H1 (cell line): Measurements from ENCODE around the gene SF3A2. TPM values are rescaled to one million over a fixed set of nuclear protein-coding genes. Genes with fewer than 3 reads are reported as not detected.

Experiments
- CTCF ChIA-PET: fragments of 300-600 bp; sonication (Branson Sonifier 250); formaldehyde crosslinking; loops from one replicate; lab custom pipeline; 2021; ENCODE audit not compliant: partially characterized antibody; lab: Charles Lee
- POLR2A ChIA-PET: fragments of 300-600 bp; sonication (Branson Sonifier 250); formaldehyde crosslinking; loops from one replicate; lab custom pipeline; 2021; ENCODE audit warnings: inconsistent platforms; ENCODE audit not compliant: partially characterized antibody; lab: Charles Lee
- DNase-seq, 2 experiments: peaks; one replicate each; pipeline versions ENCODE4 v3.0.0 to v3.0.0-alpha.2; 2010 to 2022; ENCODE audit warnings: low spot score in 2 of 2, low read depth in 1 of 2, mixed read lengths in 1 of 2
- FAIRE-seq: peaks from 2 replicates; lab custom pipeline; 2011; peaks lifted over from hg19 to GRCh38; lab: Jason Lieb, UNC
- H2AFZ ChIP-seq: 2 replicates; pipeline ENCODE4 v1.8.1; 2012; ENCODE audit warnings: low read length, inconsistent platforms
- H2AK5ac ChIP-seq: 2 replicates; pipeline ENCODE4 v1.6.1; 2013; ENCODE audit warnings: low read depth, low read length
- H2BK120ac ChIP-seq: replicated peaks from 2 replicates; pipeline ENCODE3; 2013; ENCODE audit warnings: low read depth, low read length, inconsistent platforms
- H2BK12ac ChIP-seq: 2 replicates; pipeline ENCODE4 v1.6.1; 2013; ENCODE audit warnings: low read depth, low read length
- H2BK15ac ChIP-seq: 2 replicates; pipeline ENCODE4 v1.6.1; 2013; ENCODE audit warnings: low read length
- H2BK20ac ChIP-seq: 2 replicates; pipeline ENCODE4 v1.6.1; 2013; ENCODE audit warnings: low read length
- H2BK5ac ChIP-seq: 2 replicates; pipeline ENCODE4 v1.6.1; 2013; ENCODE audit warnings: low read depth, low read length
- H3K14ac ChIP-seq: 2 replicates; pipeline ENCODE4 v1.6.1; 2013; ENCODE audit warnings: inconsistent platforms; ENCODE audit not compliant: insufficient read length
- H3K18ac ChIP-seq: 2 replicates; pipeline ENCODE4 v1.6.1; 2013; ENCODE audit warnings: low read length; ENCODE audit errors: extremely low read depth
- H3K23ac ChIP-seq: 2 replicates; pipeline ENCODE4 v1.6.1; 2013; ENCODE audit warnings: inconsistent platforms; ENCODE audit not compliant: insufficient read length
- H3K23me2 ChIP-seq: 2 replicates; pipeline ENCODE4 v1.6.1; 2013; ENCODE audit warnings: low read depth, low read length
- H3K27ac ChIP-seq: 2 replicates; pipeline ENCODE4 v1.6.1; 2011; ENCODE audit warnings: low read depth, low read length, inconsistent platforms
- H3K27me3 ChIP-seq, 4 experiments: replicated peaks in 1 of 4; 1 replicate in 1 of 4; 2 replicates in 3 of 4; pipeline versions ENCODE4 v1.6.1 to v1.8.1; 2011 to 2013; ENCODE audit warnings: low read length in 3 of 4, mild to moderate bottlenecking in 3 of 4, inconsistent platforms in 2 of 4, mixed read lengths in 2 of 4, moderate library complexity in 1 of 4; ENCODE audit not compliant: control insufficient read depth in 3 of 4, insufficient read depth in 3 of 4; ENCODE audit errors: extremely low read depth in 1 of 4
- H3K36me3 ChIP-seq, 4 experiments: 2 replicates each; pipeline versions ENCODE4 v1.6.1 to v1.8.1; 2011 to 2013; ENCODE audit warnings: mild to moderate bottlenecking in 4 of 4, low read length in 3 of 4, moderate library complexity in 2 of 4, control low read depth in 1 of 4, inconsistent platforms in 1 of 4; ENCODE audit not compliant: insufficient read depth in 4 of 4, control insufficient read depth in 2 of 4
- H3K4ac ChIP-seq: replicated peaks from 2 replicates; pipeline ENCODE3; 2013; ENCODE audit warnings: low read length, low read depth, mixed read lengths, inconsistent platforms; ENCODE audit not compliant: insufficient read length
- H3K4me1 ChIP-seq, 4 experiments: replicated peaks in 1 of 4; 1 replicate in 1 of 4; 2 replicates in 3 of 4; pipeline versions ENCODE4 v1.6.1 to v1.8.1; 2011 to 2013; ENCODE audit warnings: low read length in 3 of 4, inconsistent platforms in 2 of 4, mixed read lengths in 1 of 4; ENCODE audit not compliant: insufficient read depth in 4 of 4, control insufficient read depth in 3 of 4
- H3K4me2 ChIP-seq, 2 experiments: 2 replicates each; pipeline versions ENCODE4 v1.6.1 to v1.8.1; 2011 to 2013; ENCODE audit warnings: low read depth in 2 of 2, low read length in 2 of 2, control low read depth in 1 of 2, inconsistent platforms in 1 of 2, mild to moderate bottlenecking in 1 of 2; ENCODE audit not compliant: insufficient read depth in 1 of 2
- H3K4me3 ChIP-seq, 4 experiments: fragments of 200-600, 300-600 bp in 1 of 4; sonication (generic), shearing (Covaris generic), sonication (Bioruptor Twin) in 1 of 4; 2 replicates each; pipeline versions ENCODE4 v1.5.1 to v1.8.1; 2011 to 2016; ENCODE audit warnings: low read length in 4 of 4, low read depth in 3 of 4, control low read depth in 2 of 4, inconsistent platforms in 2 of 4, mild to moderate bottlenecking in 2 of 4, mixed read lengths in 1 of 4, moderate library complexity in 1 of 4; ENCODE audit not compliant: insufficient read depth in 2 of 4; ENCODE audit errors: extremely low read depth in 1 of 4
- H3K56ac ChIP-seq: replicated peaks from 2 replicates; pipeline ENCODE3; 2013; ENCODE audit warnings: low read depth, mild to moderate bottlenecking, mixed read lengths, low read length, inconsistent platforms; ENCODE audit not compliant: insufficient read length
- H3K79me1 ChIP-seq: 2 replicates; pipeline ENCODE4 v1.6.1; 2013; ENCODE audit warnings: low read depth, low read length, control low read depth
- H3K79me2 ChIP-seq, 2 experiments: 2 replicates each; pipeline versions ENCODE4 v1.6.1 to v1.8.1; 2012 to 2013; ENCODE audit warnings: low read length in 2 of 2, mild to moderate bottlenecking in 2 of 2, inconsistent platforms in 1 of 2; ENCODE audit not compliant: insufficient read depth in 2 of 2, control insufficient read depth in 1 of 2
- H3K9ac ChIP-seq, 4 experiments: replicated peaks in 1 of 4; 1 replicate in 1 of 4; 2 replicates in 3 of 4; pipeline versions ENCODE4 v1.6.1 to v1.8.1; 2011 to 2013; ENCODE audit warnings: low read depth in 3 of 4, low read length in 3 of 4, control low read depth in 2 of 4, mild to moderate bottlenecking in 2 of 4, moderate library complexity in 2 of 4, inconsistent platforms in 1 of 4; ENCODE audit errors: extremely low read depth in 1 of 4
- H3K9me3 ChIP-seq, 2 experiments: 2 replicates each; pipeline versions ENCODE4 v1.6.1 to v1.8.1; 2012 to 2013; ENCODE audit warnings: mild to moderate bottlenecking in 2 of 2, moderate library complexity in 2 of 2, control low read depth in 1 of 2, inconsistent platforms in 1 of 2, low read depth in 1 of 2, low read length in 1 of 2, mixed read lengths in 1 of 2; ENCODE audit not compliant: insufficient read depth in 2 of 2
- H4K20me1 ChIP-seq, 2 experiments: replicated peaks in 1 of 2; 2 replicates each; pipeline versions ENCODE3 to v1.8.1; 2011 to 2013; ENCODE audit warnings: inconsistent platforms in 2 of 2, low read length in 2 of 2, mild to moderate bottlenecking in 1 of 2; ENCODE audit not compliant: insufficient read depth in 2 of 2, control insufficient read depth in 1 of 2
- H4K5ac ChIP-seq: 2 replicates; pipeline ENCODE4 v1.6.1; 2013; ENCODE audit warnings: low read length, low read depth, mixed read lengths, inconsistent platforms; ENCODE audit not compliant: insufficient read length
- H4K8ac ChIP-seq: 2 replicates; pipeline ENCODE4 v1.8.0; 2013; ENCODE audit warnings: mild to moderate bottlenecking, moderate library complexity, low read length, inconsistent platforms; ENCODE audit not compliant: insufficient read depth; ENCODE audit errors: extremely low read depth
- H4K91ac ChIP-seq: replicated peaks from 2 replicates; pipeline ENCODE3; 2013; ENCODE audit warnings: low read length, mixed read lengths, inconsistent platforms; ENCODE audit not compliant: insufficient read length
- ASH2L ChIP-seq: fragments of 200-600, 300-600 bp; sonication (generic); IDR thresholded peaks from one replicate; pipeline ENCODE4 v1.7.1; 2017; ENCODE audit warnings: low read length
- CBX8 ChIP-seq: fragments of 300-800, 300-1000 bp; sonication (generic); IDR thresholded peaks from 2 replicates; pipeline ENCODE4 v1.7.1; 2016; ENCODE audit warnings: low read depth, low read length, borderline replicate concordance
- CEBPB ChIP-seq: IDR thresholded peaks from 2 replicates; pipeline ENCODE4 v1.6.1; 2012; ENCODE audit warnings: low read depth, low read length
- CHD2 ChIP-seq: IDR thresholded peaks from 2 replicates; pipeline ENCODE4 v1.6.1; 2012; ENCODE audit warnings: low read length, improper control_type of control experiment
- CTBP2 ChIP-seq: IDR thresholded peaks from 2 replicates; pipeline ENCODE4 v1.7.0; 2011; ENCODE audit warnings: borderline replicate concordance, mild to moderate bottlenecking, moderate library complexity, mixed read lengths, low read length; ENCODE audit not compliant: insufficient read depth, insufficient read length
- EZH2 ChIP-seq: fragments of 200-600 bp; sonication (generic); IDR thresholded peaks from 2 replicates; pipeline ENCODE4 v1.7.1; 2012; ENCODE audit warnings: low read depth, mild to moderate bottlenecking, moderate library complexity, low read length, inconsistent platforms; ENCODE audit not compliant: severe bottlenecking
- GTF2F1 ChIP-seq: IDR thresholded peaks from 2 replicates; pipeline ENCODE4 v1.6.1; 2012; ENCODE audit warnings: low read depth, low read length, improper control_type of control experiment, borderline replicate concordance
- JUND ChIP-seq: IDR thresholded peaks from 2 replicates; pipeline ENCODE4 v1.6.1; 2011; ENCODE audit warnings: mild to moderate bottlenecking, improper control_type of control experiment, low read length
- RBBP5 ChIP-seq: IDR thresholded peaks from 2 replicates; pipeline ENCODE4 v1.7.1; 2012; ENCODE audit warnings: low read depth, mild to moderate bottlenecking, inconsistent platforms, low read length, moderate library complexity, borderline replicate concordance
- SIRT6 ChIP-seq: IDR thresholded peaks from one replicate; pipeline ENCODE4 v1.7.1; 2012; ENCODE audit warnings: low read length, inconsistent platforms
- ZNF274 ChIP-seq: IDR thresholded peaks from 2 replicates; pipeline ENCODE4 v1.7.0; 2012; ENCODE audit warnings: low read length, borderline replicate concordance; ENCODE audit errors: extremely low read depth
- WGBS, 2 experiments: shearing (Covaris generic) in 1 of 2; methylation state at CpG; one replicate each; pipeline versions ENCODE4 v1.1.6 to v1.1.7; 2013 to 2015; ENCODE audit warnings: low lambda C conversion rate in 2 of 2, mixed read lengths in 2 of 2, inconsistent platforms in 1 of 2, low coverage in 1 of 2, missing lambda C conversion rate in 1 of 2; ENCODE audit not compliant: insufficient replicate concordance in 2 of 2, insufficient coverage in 1 of 2, insufficient read length in 1 of 2; ENCODE audit errors: extremely low coverage in 1 of 2, missing lambda C conversion rate in 1 of 2; 5-methylcytosine and 5-hydroxymethylcytosine counted together
- polyA plus RNA-seq, 7 experiments: library from polyadenylated mRNA; depleted of rRNA in 3 of 7; stranded (reverse) in 5 of 7; unstranded in 2 of 7; fragments of >200 nt in 5 of 7; fragments of 200-250 nt in 2 of 7; gene quantifications; 1 replicate in 5 of 7; 2 replicates in 1 of 7; 4 replicates in 1 of 7; pipeline versions ENCODE4 v1.2.1 to v1.2.3, GENCODE V29; 2011 to 2013; ENCODE audit warnings: missing spikeins in 2 of 7, mixed read lengths in 2 of 7
- total RNA-seq: library from RNA; stranded (reverse); fragmentation: NEBNext Ultra II Directional; extraction: Animal tissue kit (Norgen Biotek cat#: 25700); gene quantifications from 2 replicates; pipeline ENCODE4 v1.2.1, GENCODE V29; 2021

SF3A2 gene
- total and polyA plus RNA-seq, 2 of the 8 experiments (the other 6 are each of a cell fraction or from before 2014, with no cell fraction given): 15.3 to 146 TPM

DNA sequence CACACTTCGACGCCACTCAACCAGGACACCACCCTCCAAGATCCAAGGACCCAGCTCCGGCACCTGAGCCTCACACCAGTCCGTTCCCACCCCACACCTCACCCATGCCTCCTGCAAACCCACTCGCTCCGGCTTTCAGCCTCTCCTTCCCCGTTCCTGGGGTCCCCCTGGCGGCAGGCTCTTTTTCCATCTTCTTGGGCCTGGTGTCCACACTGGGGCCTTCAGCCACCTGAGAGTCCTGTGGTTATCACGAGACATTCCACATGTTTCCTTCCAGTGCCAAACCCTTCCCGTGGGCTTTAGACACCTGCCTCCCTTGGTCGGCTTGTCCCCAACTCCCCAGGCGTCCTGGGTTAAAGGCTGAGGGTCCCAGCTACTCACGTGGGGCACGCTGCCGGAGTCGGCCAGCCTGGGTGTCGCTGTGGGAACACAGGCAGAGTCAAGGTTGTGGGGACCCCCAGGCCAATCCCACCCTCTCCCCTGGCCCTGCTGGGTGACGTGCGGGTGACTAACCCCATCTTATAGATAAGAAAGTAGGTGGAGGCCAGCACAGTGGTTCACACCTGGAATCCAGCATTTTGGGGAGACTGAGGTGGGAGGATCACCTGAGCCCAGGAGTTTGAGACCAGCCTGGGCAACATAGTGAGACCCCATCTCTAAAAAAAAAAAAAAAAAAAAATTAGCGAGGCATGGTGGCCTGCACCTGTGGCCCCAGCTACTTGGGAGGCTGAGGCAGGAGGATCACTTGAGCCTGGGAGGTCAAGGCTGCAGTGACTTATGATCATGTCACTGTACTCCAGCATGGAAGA lies 17.6 kb downstream of the SF3A2 start:
- DNase-seq (peak in 1 of 2 experiments; percentile 93), FAIRE-seq (no peak)
- Histone ChIP-seq H3K4ac (no peak overlapping the region), H3K23ac (no peak overlapping the region), H3K4me2 (peak overlapping the region; percentile 74 to 96), H3K9ac (no peak overlapping the region; a peak in 1 of 7 replicates), H3K56ac (no peak overlapping the region), H3K4me1 (peaks cover 0 to 4% (median 2%) of the 10 kb centered on the region in 4 experiments; a peak in 5 of 7 replicates), H3K9me3 (no peaks in the 10 kb centered on the region; a peak in 1 of 4 replicates), H4K91ac (no peak overlapping the region), H3K79me2 (no peaks in the 10 kb centered on the region), H3K23me2 (peaks cover 12% of the 10 kb centered on the region; the same call in 1 of the 2 replicates), H3K14ac (no peak overlapping the region), H4K8ac (peak overlapping the region; percentile 36; the same call in 1 of the 2 replicates), H2AFZ (no peak overlapping the region), H2BK15ac (no peak overlapping the region), H3K79me1 (no peaks in the 10 kb centered on the region), H3K18ac (no peak overlapping the region), H3K36me3 (no peaks in the 10 kb centered on the region; a peak in 1 of 8 replicates), H2AK5ac (no peak overlapping the region), H3K27ac (no peak overlapping the region), H3K27me3 (peaks cover 0 to 23% (median 12%) of the 10 kb centered on the region in 4 experiments; a peak in 6 of 7 replicates), H3K4me3 (peak overlapping the region; percentile 35 to 65 (median 47); a peak in 7 of 8 replicates), H4K20me1 (peaks cover 2 to 6% of the 10 kb centered on the region in 2 experiments), H2BK5ac (no peak overlapping the region), H2BK12ac (no peak overlapping the region), H4K5ac (no peak overlapping the region), H2BK20ac (no peak overlapping the region), H2BK120ac (no peak overlapping the region)
- WGBS, 2 experiments: 46% methylated on average over 16 of the region's 20 CpGs; no CpG with 5 or more reads in 1 of the 2 experiments
- POLR2A ChIA-PET: interaction anchor here (1.0 to 18.7 kb wide), 11 partner anchors 12 to 153 kb away, joined by 3 to 330 read pairs (median 4); partner anchors contain the start of genes PLEKHJ1 and SF3A2
- CTCF ChIA-PET: interaction anchor here (0.5 to 5.9 kb wide), 30 partner anchors 8 to 1123 kb away, joined by 3 to 42 read pairs (median 5); partner anchors contain the start of gene PLEKHJ1
- TF ChIP-seq ZNF274 (no peak), CHD2 (no peak), JUND (no peak), SIRT6 (no peak), ASH2L (no peak), RBBP5 (no peak), GTF2F1 (no peak), CTBP2 (no peak), CBX8 (no peak), CEBPB (no peak), EZH2 (no peak)
